Measurements from ENCODE around the gene ITPRID2. TPM values are rescaled to one million over a fixed set of nuclear protein-coding genes. Genes with fewer than 3 reads are reported as not detected.

Gene ITPRID2
- total and polyA plus RNA-seq, 2 of the 13 experiments (the other 11 are each of a cell fraction or from before 2014, with no cell fraction given), result 44.8 to 62.3 TPM

DNA sequence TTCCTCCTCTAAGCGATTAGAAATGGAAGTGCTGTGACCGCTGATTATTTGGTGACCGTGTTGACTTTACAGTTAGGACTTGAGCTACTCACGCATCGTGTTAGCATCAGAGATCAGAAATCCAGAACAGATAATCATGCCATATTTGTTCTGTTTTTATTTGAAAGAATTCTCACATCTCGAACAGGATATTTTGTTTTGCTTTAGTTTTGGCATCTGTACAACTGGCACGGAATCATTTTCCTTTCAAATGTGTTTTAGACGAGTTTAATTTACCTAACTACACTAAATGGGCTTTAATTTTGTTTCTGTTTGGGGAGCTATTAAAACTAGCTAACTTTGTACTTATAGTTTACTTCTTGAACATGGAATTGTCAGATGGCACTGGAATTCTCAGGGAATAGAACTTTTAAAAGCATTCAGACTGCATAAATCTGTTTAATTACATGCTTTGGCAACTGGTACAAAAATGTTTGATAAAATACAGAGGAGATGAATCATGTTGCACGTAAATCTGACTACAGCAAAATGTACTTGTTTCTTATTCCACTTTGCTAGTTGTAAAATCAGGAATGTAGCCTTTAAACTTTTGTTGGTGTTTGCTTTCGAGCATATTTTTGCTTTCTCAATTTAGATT lies 1.4 kb downstream of the ITPRID2 start:
- FAIRE-seq, result no peak
- TF ChIP-seq FOXA3 (CRISPR knock-in tag; IDR thresholded peaks at IDR 0.05), result peak; percentile 36; the same call in 1 of the 2 replicates
- TF ChIP-seq GABPA (IDR thresholded peaks at IDR 0.05; ENCODE audit: low read depth, low read length), result no peak; the same call in 1 of the 2 replicates
- TF ChIP-seq GABPA (CRISPR knock-in tag; IDR thresholded peaks at IDR 0.05; ENCODE audit: low read depth), result peak; percentile 2; the same call in 1 of the 2 replicates
- TF ChIP-seq ZNF335 (CRISPR knock-in tag; IDR thresholded peaks at IDR 0.05), result no peak
- peak; percentile 16; the same call in 1 of the 2 replicates for TF ChIP-seq KMT2A (CRISPR knock-in tag; IDR thresholded peaks at IDR 0.05)
- 0 out of 2 replicates have a peak, but pooled peaks have one; percentile 1 for TF ChIP-seq IRF2 (CRISPR knock-in tag; IDR thresholded peaks at IDR 0.05)
- no peak for TF ChIP-seq RNF2 (conservative IDR thresholded peaks at IDR 0.05; ENCODE audit: low read depth)
- TF ChIP-seq SNAI1 (CRISPR knock-in tag; IDR thresholded peaks at IDR 0.05; ENCODE audit: borderline replicate concordance), result no peak
- no peak for TF ChIP-seq FOXA1 (IDR thresholded peaks at IDR 0.05)
- peak; percentile 81 for TF ChIP-seq FOXA1 (CRISPR knock-in tag; IDR thresholded peaks at IDR 0.05)
- TF ChIP-seq, protein P1, sequence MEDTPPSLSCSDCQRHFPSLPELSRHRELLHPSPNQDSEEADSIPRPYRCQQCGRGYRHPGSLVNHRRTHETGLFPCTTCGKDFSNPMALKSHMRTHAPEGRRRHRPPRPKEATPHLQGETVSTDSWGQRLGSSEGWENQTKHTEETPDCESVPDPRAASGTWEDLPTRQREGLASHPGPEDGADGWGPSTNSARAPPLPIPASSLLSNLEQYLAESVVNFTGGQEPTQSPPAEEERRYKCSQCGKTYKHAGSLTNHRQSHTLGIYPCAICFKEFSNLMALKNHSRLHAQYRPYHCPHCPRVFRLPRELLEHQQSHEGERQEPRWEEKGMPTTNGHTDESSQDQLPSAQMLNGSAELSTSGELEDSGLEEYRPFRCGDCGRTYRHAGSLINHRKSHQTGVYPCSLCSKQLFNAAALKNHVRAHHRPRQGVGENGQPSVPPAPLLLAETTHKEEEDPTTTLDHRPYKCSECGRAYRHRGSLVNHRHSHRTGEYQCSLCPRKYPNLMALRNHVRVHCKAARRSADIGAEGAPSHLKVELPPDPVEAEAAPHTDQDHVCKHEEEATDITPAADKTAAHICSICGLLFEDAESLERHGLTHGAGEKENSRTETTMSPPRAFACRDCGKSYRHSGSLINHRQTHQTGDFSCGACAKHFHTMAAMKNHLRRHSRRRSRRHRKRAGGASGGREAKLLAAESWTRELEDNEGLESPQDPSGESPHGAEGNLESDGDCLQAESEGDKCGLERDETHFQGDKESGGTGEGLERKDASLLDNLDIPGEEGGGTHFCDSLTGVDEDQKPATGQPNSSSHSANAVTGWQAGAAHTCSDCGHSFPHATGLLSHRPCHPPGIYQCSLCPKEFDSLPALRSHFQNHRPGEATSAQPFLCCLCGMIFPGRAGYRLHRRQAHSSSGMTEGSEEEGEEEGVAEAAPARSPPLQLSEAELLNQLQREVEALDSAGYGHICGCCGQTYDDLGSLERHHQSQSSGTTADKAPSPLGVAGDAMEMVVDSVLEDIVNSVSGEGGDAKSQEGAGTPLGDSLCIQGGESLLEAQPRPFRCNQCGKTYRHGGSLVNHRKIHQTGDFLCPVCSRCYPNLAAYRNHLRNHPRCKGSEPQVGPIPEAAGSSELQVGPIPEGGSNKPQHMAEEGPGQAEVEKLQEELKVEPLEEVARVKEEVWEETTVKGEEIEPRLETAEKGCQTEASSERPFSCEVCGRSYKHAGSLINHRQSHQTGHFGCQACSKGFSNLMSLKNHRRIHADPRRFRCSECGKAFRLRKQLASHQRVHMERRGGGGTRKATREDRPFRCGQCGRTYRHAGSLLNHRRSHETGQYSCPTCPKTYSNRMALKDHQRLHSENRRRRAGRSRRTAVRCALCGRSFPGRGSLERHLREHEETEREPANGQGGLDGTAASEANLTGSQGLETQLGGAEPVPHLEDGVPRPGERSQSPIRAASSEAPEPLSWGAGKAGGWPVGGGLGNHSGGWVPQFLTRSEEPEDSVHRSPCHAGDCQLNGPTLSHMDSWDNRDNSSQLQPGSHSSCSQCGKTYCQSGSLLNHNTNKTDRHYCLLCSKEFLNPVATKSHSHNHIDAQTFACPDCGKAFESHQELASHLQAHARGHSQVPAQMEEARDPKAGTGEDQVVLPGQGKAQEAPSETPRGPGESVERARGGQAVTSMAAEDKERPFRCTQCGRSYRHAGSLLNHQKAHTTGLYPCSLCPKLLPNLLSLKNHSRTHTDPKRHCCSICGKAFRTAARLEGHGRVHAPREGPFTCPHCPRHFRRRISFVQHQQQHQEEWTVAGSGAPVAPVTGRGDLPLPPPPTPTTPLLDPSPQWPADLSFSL (CRISPR knock-in tag; IDR thresholded peaks at IDR 0.05), result no peak
- TF ChIP-seq MXI1 (IDR thresholded peaks at IDR 0.05; ENCODE audit: borderline replicate concordance, low read depth, low read length), result no peak
- TF ChIP-seq SIN3A (IDR thresholded peaks at IDR 0.05; ENCODE audit: borderline replicate concordance, low read depth, low read length), result 0 out of 2 replicates have a peak, but pooled peaks have one; percentile 60
- 0 out of 2 replicates have a peak, but pooled peaks have one; percentile 7 for TF ChIP-seq ZNF24 (IDR thresholded peaks at IDR 0.05)
- no peak for TF ChIP-seq TOE1 (CRISPR knock-in tag; IDR thresholded peaks at IDR 0.05)
- TF ChIP-seq ZNF747 (CRISPR knock-in tag; IDR thresholded peaks at IDR 0.05; ENCODE audit: borderline replicate concordance), result no peak
- no peak for TF ChIP-seq KLF15 (CRISPR knock-in tag; IDR thresholded peaks at IDR 0.05; ENCODE audit: borderline replicate concordance)
- TF ChIP-seq ZNF44 (CRISPR knock-in tag; IDR thresholded peaks at IDR 0.05), result no peak
- peak; percentile 63; the same call in 1 of the 2 replicates for TF ChIP-seq ZSCAN29 (CRISPR knock-in tag; conservative IDR thresholded peaks at IDR 0.05)
- TF ChIP-seq ZNF138 (CRISPR knock-in tag; IDR thresholded peaks at IDR 0.05; ENCODE audit: low read depth), result no peak
- no peak for TF ChIP-seq FOXP1 (IDR thresholded peaks at IDR 0.05)
- TF ChIP-seq FOXP1 (CRISPR knock-in tag; IDR thresholded peaks at IDR 0.05), result 0 out of 2 replicates have a peak, but pooled peaks have one; percentile 5

More for the DNA sequence above, 1.4 kb downstream of the ITPRID2 start:
- H3K27ac ChIP-seq (ENCODE audit: extremely low read length, insufficient read depth, low read length), result peak overlapping the region; percentile 96
- H3K27me3 ChIP-seq (ENCODE audit: control insufficient read depth in 1 of 2, insufficient read depth in 2 of 2, low read length in 2 of 2), result no peaks in the 10 kb centered on the region
- CTCF ChIA-PET (ENCODE audit: low intra/inter-chr PET ratio, low total read pairs), result no interaction called here
- POLR2A ChIA-PET, result interaction anchor here (0.8 to 1.9 kb wide), 4 partner anchors 9 to 106 kb away, joined by 3 to 6 read pairs (median 4); no protein-coding TSS in a partner anchor
- peaks cover 62% of the 10 kb centered on the region for H3K4me1 ChIP-seq (ENCODE audit: insufficient read depth, low read length)
- in situ Hi-C loops (cut with HindIII; ENCODE audit: extremely low pct_ligation_motif_present, low pct_unique_long_range_greater_than_20kb) (loop anchor here (5.0 kb wide), 1 partner anchor 141 kb away; no protein-coding TSS in a partner anchor), intact Hi-C loops (cut with micrococcal nuclease; ENCODE audit: unreplicated experiment) (loop anchor here (2.0 to 10.0 kb wide), 3 partner anchors 14 to 822 kb away; partner anchors contain the start of gene DNAJC10)
- peaks cover 4% of the 10 kb centered on the region; the same call in 1 of the 2 replicates for H4K20me1 ChIP-seq (ENCODE audit: insufficient read depth, low read length)
- H3K4me3 ChIP-seq (replicated peaks in 1 of 3; ENCODE audit: insufficient read depth in 1 of 3, low read depth in 2 of 3, low read length in 3 of 3), result peak overlapping the region; percentile 79 to 96 (median 80)
- peaks cover 0 to 6% of the 10 kb centered on the region in 2 experiments; a peak in 1 of 5 replicates for H3K36me3 ChIP-seq (replicated peaks in 1 of 2; ENCODE audit: control insufficient read depth in 1 of 2, insufficient read depth in 2 of 2, low read length in 2 of 2)
- BruUV-seq (replicated peaks), result no TSS peak
- no peaks in the 10 kb centered on the region for H3K9me3 ChIP-seq (ENCODE audit: low read length)
- peaks cover 45% of the 10 kb centered on the region for H3K79me2 ChIP-seq (ENCODE audit: insufficient read depth, low read length)
- ATAC-seq, result no peak
- peak overlapping the region; percentile 93 for H3K9ac ChIP-seq (ENCODE audit: insufficient read depth, low read depth, low read length)
- H3K4me2 ChIP-seq (ENCODE audit: low read depth, low read length), result peak overlapping the region; percentile 83
- 3% methylated on average over 10 of the region's 10 CpGs for WGBS (ENCODE audit: low lambda C conversion rate)
- no peak overlapping the region for H2AFZ ChIP-seq (ENCODE audit: low read length)
- peak; percentile 69 for DNase-seq (ENCODE audit: low spot score)
